Measurements from ENCODE around the gene CELF4. TPM values are rescaled to one million over a fixed set of nuclear protein-coding genes. Genes with fewer than 3 reads are reported as not detected.

CELF4 gene
- total and polyA plus RNA-seq, 2 of the 4 experiments (the other 2 are of a cell fraction): not detected

DNA sequence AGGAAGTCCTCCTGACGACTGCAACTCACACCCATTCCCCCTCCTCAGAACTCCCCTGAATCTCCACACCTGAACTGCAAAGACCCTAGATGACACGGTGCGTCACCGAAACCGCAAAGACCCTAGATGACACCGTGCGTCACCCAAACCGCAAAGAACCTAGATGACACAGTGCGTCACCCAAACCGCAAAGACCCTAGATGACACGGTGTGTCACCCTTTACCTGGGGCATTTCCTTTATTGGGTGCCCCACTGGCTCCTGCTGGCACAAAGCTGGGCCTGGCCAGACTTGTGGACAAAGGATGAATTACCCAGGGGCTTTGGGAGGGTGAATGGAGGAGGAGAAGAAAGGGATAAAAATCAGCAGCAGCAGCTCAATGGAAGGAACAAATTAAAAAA, 123.8 kb downstream of the CELF4 start:
- no peak overlapping the region for H4K8ac ChIP-seq (ENCODE audit: low read depth in 2 of 2, low read length in 2 of 2)
- no peak overlapping the region for H4K91ac ChIP-seq (ENCODE audit: insufficient read depth, low read depth, low read length)
- H2BK20ac ChIP-seq (ENCODE audit: low read depth, low read length): no peak overlapping the region
- CTCF ChIA-PET: no interaction called here
- intact Hi-C loops (cut with micrococcal nuclease): no loop called here
- no peak overlapping the region for H3K18ac ChIP-seq (ENCODE audit: low read depth, low read length)
- H3K14ac ChIP-seq (replicated peaks; ENCODE audit: low read depth, low read length): no peak overlapping the region
- H3K4ac ChIP-seq (ENCODE audit: low read depth, low read length): no peak overlapping the region
- TF ChIP-seq NFE2L2 (IDR thresholded peaks at IDR 0.05; ENCODE audit: low read depth, low read length): no peak
- H3K56ac ChIP-seq (ENCODE audit: extremely low read depth, insufficient read depth, low read length): no peak overlapping the region
- no peak for DNase-seq
- H3K27me3 ChIP-seq (ENCODE audit: control insufficient read depth, insufficient read depth, low read length): peaks cover 12% of the 10 kb centered on the region; the same call in 1 of the 2 replicates
- H2AFZ ChIP-seq (replicated peaks; ENCODE audit: low read length, poor library complexity): no peak overlapping the region
- no peak overlapping the region for H4K5ac ChIP-seq (ENCODE audit: low read depth, low read length)
- H3K9ac ChIP-seq (ENCODE audit: low read depth, low read length): no peak overlapping the region
- H3K4me3 ChIP-seq (ENCODE audit: insufficient read depth, low read depth, low read length): no peak overlapping the region
- no peak overlapping the region for H2BK15ac ChIP-seq (ENCODE audit: low read depth, low read length)
- in situ Hi-C loops (cut with MboI; ENCODE audit: low sequenced_read_pairs): loop anchor here (10.0 kb wide), 1 partner anchor 47 kb away; no protein-coding TSS in a partner anchor
- H3K27ac ChIP-seq (ENCODE audit: insufficient read depth, low read length): no peak overlapping the region
- POLR2A ChIA-PET (ENCODE audit: unreplicated experiment): no interaction called here
- no peaks in the 10 kb centered on the region for H3K9me3 ChIP-seq (ENCODE audit: control insufficient read depth, insufficient read depth, low read length)
- ATAC-seq (ENCODE audit: low read depth): no peak
- no peak overlapping the region for H2BK120ac ChIP-seq (ENCODE audit: low read depth, low read length)
- H3K23ac ChIP-seq (ENCODE audit: low read depth, low read length): no peak overlapping the region
- no peak overlapping the region for H2AK5ac ChIP-seq (ENCODE audit: low read depth, low read length)
- H4K20me1 ChIP-seq (ENCODE audit: insufficient read depth, low read length): no peaks in the 10 kb centered on the region
- no peaks in the 10 kb centered on the region; the same call in 1 of the 2 replicates for H3K4me1 ChIP-seq (ENCODE audit: control insufficient read depth, insufficient read depth, low read length)
- no peak overlapping the region for H2BK5ac ChIP-seq (ENCODE audit: low read depth, low read length, poor library complexity, severe bottlenecking)
- no peaks in the 10 kb centered on the region for H3K36me3 ChIP-seq (ENCODE audit: control insufficient read depth, insufficient read depth, low read length)
- H3K4me2 ChIP-seq (ENCODE audit: low read depth, low read length): no peak overlapping the region
- no TSS peak for BruUV-seq (replicated peaks)
- no peaks in the 10 kb centered on the region for H3K79me1 ChIP-seq (ENCODE audit: low read depth in 1 of 2, low read length in 2 of 2)
- no peaks in the 10 kb centered on the region for H3K9me1 ChIP-seq (ENCODE audit: insufficient read depth, low read length)
- 95% methylated on average over 4 of the region's 11 CpGs; no CpG with 5 or more reads in 1 of the 2 experiments for WGBS, 2 experiments (ENCODE audit: extremely low coverage in 2 of 2, insufficient read length in 1 of 2)
- H2AK9ac ChIP-seq (replicated peaks; ENCODE audit: low read depth, low read length, poor library complexity): no peak overlapping the region
- dilution Hi-C loops (cut with HindIII; ENCODE audit: low sequenced_read_pairs, unreplicated experiment): no loop called here
